GM12878 (cell line): Measurements from ENCODE around the gene TCHP. TPM values are rescaled to one million over a fixed set of nuclear protein-coding genes. Genes with fewer than 3 reads are reported as not detected.

Experiments used
- BHLHE40 ChIP-seq, 2 experiments: fragments of 450-650 bp in 1 of 2; IDR thresholded peaks; 2 replicates each; pipeline ENCODE4 v1.6.1; 2011 to 2017; ENCODE audit warnings: low read depth in 2 of 2, borderline replicate concordance in 1 of 2, improper control_type of control experiment in 1 of 2, low read length in 1 of 2, mild to moderate bottlenecking in 1 of 2
- CBX3 ChIP-seq: fragments of 200-600 bp; sonication (generic); IDR thresholded peaks from 2 replicates; pipeline ENCODE4 v1.6.1; 2016; ENCODE audit warnings: low read depth, borderline replicate concordance
- DPF2 ChIP-seq: fragments of 450-650 bp; IDR thresholded peaks from 2 replicates; pipeline ENCODE4 v1.6.1; 2017; ENCODE audit warnings: mild to moderate bottlenecking
- EGR1 ChIP-seq, 2 experiments: IDR thresholded peaks; 1 replicate in 1 of 2; 2 replicates in 1 of 2; pipeline ENCODE4 v1.6.1; 2011 to 2012; ENCODE audit warnings: low read depth in 2 of 2, low read length in 2 of 2, borderline replicate concordance in 1 of 2, mild to moderate bottlenecking in 1 of 2, moderate library complexity in 1 of 2
- FOXK2 ChIP-seq: fragments of 450-650 bp; IDR thresholded peaks from 2 replicates; pipeline ENCODE4 v1.6.1; 2017; ENCODE audit warnings: mild to moderate bottlenecking, moderate library complexity
- GATAD2B ChIP-seq: fragments of 450-650 bp; conservative IDR thresholded peaks from 2 replicates; pipeline ENCODE4 v1.6.1; 2017; ENCODE audit warnings: low read depth, mild to moderate bottlenecking, moderate library complexity
- HDAC6 ChIP-seq: fragments of 200-600 bp; sonication (generic); IDR thresholded peaks from one replicate; pipeline ENCODE4 v1.8.0; 2017; ENCODE audit warnings: antibody characterized with exemption; ENCODE audit not compliant: unreplicated experiment
- LARP7 ChIP-seq: fragments of 450-650 bp; IDR thresholded peaks from 2 replicates; pipeline ENCODE4 v1.6.1; 2017; ENCODE audit warnings: mild to moderate bottlenecking
- NFYB ChIP-seq: IDR thresholded peaks from 2 replicates; pipeline ENCODE4 v1.6.1; 2011; ENCODE audit warnings: low read depth, mild to moderate bottlenecking, low read length, improper control_type of control experiment, moderate library complexity; ENCODE audit not compliant: insufficient read depth
- NKRF ChIP-seq: fragments of 450-650 bp; conservative IDR thresholded peaks from 2 replicates; pipeline ENCODE4 v1.6.1; 2017; ENCODE audit warnings: mild to moderate bottlenecking, moderate library complexity
- POLR2A ChIP-seq: IDR thresholded peaks from 2 replicates; pipeline ENCODE4 v1.6.1; 2011; ENCODE audit warnings: low read depth, mild to moderate bottlenecking, low read length
- POLR2AphosphoS5 ChIP-seq: IDR thresholded peaks from 2 replicates; pipeline ENCODE4 v1.6.1; 2011; ENCODE audit warnings: mild to moderate bottlenecking, low read length, inconsistent platforms
- PRDM15 ChIP-seq: fragments of 450-650 bp; formaldehyde crosslinking; IDR thresholded peaks from 2 replicates; pipeline ENCODE4 v1.4.0; 2020; ENCODE audit warnings: mild to moderate bottlenecking, moderate library complexity
- RAD21 ChIP-seq: IDR thresholded peaks from 2 replicates; pipeline ENCODE4 v1.6.1; 2011; ENCODE audit warnings: mild to moderate bottlenecking, low read depth, low read length, moderate library complexity; ENCODE audit not compliant: insufficient read depth
- SUZ12 ChIP-seq: fragments of 200-600 bp; sonication (generic); IDR thresholded peaks from one replicate; pipeline ENCODE4 v1.6.1; 2018; ENCODE audit warnings: antibody characterized with exemption, mild to moderate bottlenecking; ENCODE audit not compliant: unreplicated experiment
- TAF1 ChIP-seq: IDR thresholded peaks from 2 replicates; pipeline ENCODE4 v1.6.1; 2011; ENCODE audit warnings: mild to moderate bottlenecking, low read depth, low read length, borderline replicate concordance
- YBX1 ChIP-seq: fragments of 450-650 bp; IDR thresholded peaks from 2 replicates; pipeline ENCODE4 v1.6.1; 2016; ENCODE audit warnings: antibody characterized with exemption
- YY1 ChIP-seq: IDR thresholded peaks from 2 replicates; pipeline ENCODE4 v1.6.1; 2011; ENCODE audit warnings: low read depth, mild to moderate bottlenecking, low read length
- ZNF207 ChIP-seq: fragments of 450-650 bp; IDR thresholded peaks from 2 replicates; pipeline ENCODE4 v1.6.1; 2014; ENCODE audit warnings: antibody characterized with exemption, mild to moderate bottlenecking, borderline replicate concordance
- ZNF592 ChIP-seq: fragments of 450-650 bp; IDR thresholded peaks from 2 replicates; pipeline ENCODE4 v1.6.1; 2017; ENCODE audit warnings: mild to moderate bottlenecking, moderate library complexity
- polyA plus RNA-seq, 11 experiments: library from polyadenylated mRNA; depleted of rRNA in 4 of 11; unstranded in 6 of 11; stranded (reverse) in 5 of 11; fragments of >200 nt; fragmentation: Nextera tagmentation in 4 of 11; fragmentation: Illumina TruSeq in 1 of 11; extraction: Ambion mirVana in 4 of 11; extraction: Trizol in 1 of 11; gene quantifications; 1 replicate in 1 of 11; 2 replicates in 10 of 11; pipeline versions ENCODE4 v1.2.1 to v1.2.3, GENCODE V29; 2011 to 2016; ENCODE audit warnings: inconsistent platforms in 2 of 11, missing spikeins in 2 of 11, low read depth in 1 of 11
- total RNA-seq, 4 experiments: library from RNA; depleted of rRNA in 3 of 4; stranded (reverse); fragments of >200 nt in 3 of 4; fragmentation: Illumina TruSeq in 1 of 4; extraction: Trizol in 1 of 4; gene quantifications; 2 replicates each; pipeline versions ENCODE4 v1.2.1 to v1.2.3, GENCODE V29; 2013 to 2021

The TCHP gene
- total and polyA plus RNA-seq, 10 of the 15 experiments (the other 5 are each of a cell fraction or from before 2014, with no cell fraction given): 4.8 to 18.6 (median 15.0) TPM

- no peak for TF ChIP-seq PRDM15 (CRISPR knock-in tag)
- peak; percentile 84 for TF ChIP-seq LARP7
- TF ChIP-seq SUZ12: no peak
- TF ChIP-seq NFYB: no peak
- TF ChIP-seq FOXK2: peak; percentile 61
- peak; percentile 85 for TF ChIP-seq GATAD2B
- no peak for TF ChIP-seq HDAC6
- peak; percentile 82 for TF ChIP-seq YY1
- peak; percentile 81 for TF ChIP-seq POLR2A
- peak; percentile 65; the same call in 1 of the 2 replicates for TF ChIP-seq ZNF207
- peak; percentile 55; the same call in 1 of the 2 replicates for TF ChIP-seq POLR2AphosphoS5
- no peak for TF ChIP-seq ZNF592
- peak; percentile 82 to 92 for TF ChIP-seq BHLHE40 (IDR thresholded peaks at IDR 0.05; ENCODE audit: borderline replicate concordance in 1 of 2, low read depth in 2 of 2, low read length in 1 of 2)
- no peak for TF ChIP-seq DPF2
- TF ChIP-seq YBX1: no peak
- peak in 1 of 2 experiments; percentile 38; a peak in 1 of 3 replicates for TF ChIP-seq EGR1 (IDR thresholded peaks at IDR 0.05; ENCODE audit: borderline replicate concordance in 1 of 2, low read depth in 2 of 2, low read length in 2 of 2)
- no peak for TF ChIP-seq CBX3
- no peak for TF ChIP-seq TAF1
- peak; percentile 94 for TF ChIP-seq NKRF
- peak; percentile 43; the same call in 1 of the 2 replicates for TF ChIP-seq RAD21
These were observed at the start of gene TCHP (continued) for GRCh38 chr12:109899783-109900751.
